Embryonic facial prominence (tissue), 1 donor: ENCODE data around the gene CES5A.
"Not testable (repeated sequence)": the region's sequence is repeated elsewhere in the genome, so short reads cannot be mapped to it uniquely, and the experiment has no call there.

Source experiments
- DNase-seq: peaks from one replicate; pipeline ENCODE4 v3.0.0-alpha.2; 2016; ENCODE audit errors: extremely low spot score

The CES5A gene, protein sequence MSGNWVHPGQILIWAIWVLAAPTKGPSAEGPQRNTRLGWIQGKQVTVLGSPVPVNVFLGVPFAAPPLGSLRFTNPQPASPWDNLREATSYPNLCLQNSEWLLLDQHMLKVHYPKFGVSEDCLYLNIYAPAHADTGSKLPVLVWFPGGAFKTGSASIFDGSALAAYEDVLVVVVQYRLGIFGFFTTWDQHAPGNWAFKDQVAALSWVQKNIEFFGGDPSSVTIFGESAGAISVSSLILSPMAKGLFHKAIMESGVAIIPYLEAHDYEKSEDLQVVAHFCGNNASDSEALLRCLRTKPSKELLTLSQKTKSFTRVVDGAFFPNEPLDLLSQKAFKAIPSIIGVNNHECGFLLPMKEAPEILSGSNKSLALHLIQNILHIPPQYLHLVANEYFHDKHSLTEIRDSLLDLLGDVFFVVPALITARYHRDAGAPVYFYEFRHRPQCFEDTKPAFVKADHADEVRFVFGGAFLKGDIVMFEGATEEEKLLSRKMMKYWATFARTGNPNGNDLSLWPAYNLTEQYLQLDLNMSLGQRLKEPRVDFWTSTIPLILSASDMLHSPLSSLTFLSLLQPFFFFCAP

DNA sequence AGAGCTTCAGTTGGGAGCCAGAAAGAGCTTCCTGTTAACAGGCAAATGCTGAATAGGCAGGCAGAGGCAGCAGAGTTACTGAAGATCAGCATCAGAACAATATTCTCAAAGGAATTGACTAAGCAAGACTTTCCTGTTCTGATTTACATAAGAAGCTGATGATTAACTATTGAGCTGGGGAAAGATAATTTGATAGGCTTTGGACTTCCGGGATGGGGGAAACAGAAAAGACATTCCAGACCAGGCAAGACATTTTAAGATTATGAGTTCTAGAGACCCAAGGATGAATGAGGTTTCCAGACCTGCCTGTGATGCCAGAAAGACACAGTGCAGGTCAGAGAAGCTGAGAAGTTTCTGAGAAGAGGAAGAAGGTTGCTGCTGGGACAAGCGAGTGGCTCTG is at the start of gene CES5A:
CES5A (minus strand) TSS at position 101 of the 400 bp plus-strand sequence. CDS start 152 bp downstream, outside the sequence.
- DNase-seq = no peak

DNA sequence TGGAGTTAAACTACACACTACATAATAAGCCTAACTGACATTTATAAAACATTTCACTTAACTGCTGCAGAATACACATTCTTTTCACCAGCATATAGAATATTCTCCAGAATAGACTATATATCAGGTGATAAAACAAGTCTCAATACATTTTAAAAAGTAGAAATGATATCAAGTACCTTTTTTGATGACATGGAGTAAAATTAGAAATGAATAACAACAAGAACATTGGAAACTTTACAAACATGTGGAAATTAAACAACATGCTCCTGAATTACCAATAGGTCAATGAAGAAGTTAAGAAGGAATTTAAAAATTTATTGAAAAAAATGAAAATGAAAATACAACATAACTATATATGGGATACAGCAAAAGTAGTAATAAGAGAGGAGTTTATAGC is 47.5 kb upstream of the CES5A start:
- DNase-seq = no peak

DNA sequence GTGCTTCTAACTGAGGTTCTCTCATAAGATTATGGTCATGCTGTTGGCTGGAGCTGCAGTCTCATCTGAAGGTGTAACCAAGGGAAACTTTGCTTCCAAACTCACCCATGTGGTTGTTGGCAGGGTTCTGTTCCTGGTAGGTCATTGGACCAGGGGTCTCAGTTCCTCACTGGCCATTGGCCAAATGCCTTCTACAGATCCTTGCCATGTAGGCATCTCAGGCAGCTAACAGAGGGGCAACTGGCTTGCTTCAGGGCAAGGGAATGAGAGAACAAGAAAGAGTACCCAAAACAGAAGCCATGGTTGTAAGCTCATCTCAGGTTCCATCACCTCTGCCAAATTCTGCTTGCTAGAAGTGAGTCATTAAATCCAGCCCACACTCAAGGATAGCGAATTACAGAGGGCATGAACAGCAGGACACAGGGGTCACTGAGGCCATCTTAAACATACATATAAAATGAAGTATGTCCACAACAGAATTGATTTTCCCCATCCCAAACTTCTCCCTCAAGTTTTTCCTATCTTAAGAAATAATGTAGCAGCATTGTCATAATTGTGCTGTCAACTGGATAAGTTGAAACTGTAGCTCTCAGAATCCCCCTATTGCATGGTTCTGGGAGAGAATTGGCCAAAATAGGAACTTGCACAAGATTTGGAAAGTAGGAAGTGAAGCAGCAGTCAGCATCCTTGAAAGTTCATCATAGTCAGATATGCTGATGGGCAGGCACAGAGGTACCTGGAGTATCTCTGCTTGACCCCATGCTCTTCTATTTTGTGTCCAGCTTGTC is 42.4 kb upstream of the CES5A start:
- DNase-seq = no peak

DNA sequence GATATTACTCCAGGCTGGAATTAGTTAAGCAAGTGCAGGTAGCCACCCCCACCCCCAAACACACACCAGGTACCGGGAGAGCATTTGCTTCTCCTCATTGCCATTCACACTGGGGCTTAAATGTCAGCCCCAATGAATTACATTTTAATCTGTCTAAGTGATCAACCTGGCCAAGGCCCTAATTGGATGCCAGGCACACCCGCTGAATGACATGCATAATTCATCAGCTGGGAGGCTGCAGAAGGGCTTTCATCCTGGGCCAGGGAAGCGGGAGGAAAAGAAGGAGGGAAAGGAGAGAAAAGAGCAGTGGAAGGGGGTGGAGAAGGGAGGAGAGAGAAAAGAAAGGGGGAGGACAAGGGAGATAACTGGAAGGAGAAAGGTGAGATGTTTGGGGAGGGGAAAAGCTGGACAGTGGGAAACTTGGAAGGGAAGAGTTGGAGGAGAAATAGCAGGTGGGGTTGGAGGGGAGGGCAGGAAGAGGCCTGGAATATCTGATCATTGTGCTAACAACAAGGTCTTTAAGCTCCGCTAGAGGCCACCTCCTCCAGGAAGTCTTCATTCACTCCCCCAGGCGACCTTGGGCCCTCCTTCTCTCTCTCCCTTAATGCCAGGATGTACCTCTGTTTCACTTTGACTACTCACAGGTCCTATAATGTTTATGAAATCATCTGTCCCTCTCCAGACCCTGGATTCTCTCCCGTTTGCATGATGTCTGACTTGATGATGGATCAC is 40.1 kb upstream of the CES5A start:
- DNase-seq = no peak

DNA sequence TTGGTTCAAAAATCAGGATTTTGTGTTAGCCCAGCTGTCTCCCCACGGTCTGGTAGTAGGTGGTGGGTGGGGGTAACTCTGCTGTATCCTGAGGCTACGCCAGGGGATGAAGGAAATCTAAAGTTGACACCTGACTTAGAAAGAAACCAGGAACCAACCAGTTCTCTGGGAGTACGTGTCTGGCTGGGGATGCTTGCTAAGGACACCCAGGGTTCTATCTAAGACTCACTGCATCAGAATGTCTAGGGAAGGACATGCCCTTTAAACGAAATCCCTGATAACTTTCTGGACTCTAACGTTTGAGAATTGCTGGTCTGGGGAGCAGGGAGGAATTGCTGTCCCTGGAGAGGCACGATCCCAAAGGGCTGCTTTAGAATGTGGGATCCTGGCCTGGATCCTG is 39.2 kb upstream of the CES5A start:
- DNase-seq = no peak

DNA sequence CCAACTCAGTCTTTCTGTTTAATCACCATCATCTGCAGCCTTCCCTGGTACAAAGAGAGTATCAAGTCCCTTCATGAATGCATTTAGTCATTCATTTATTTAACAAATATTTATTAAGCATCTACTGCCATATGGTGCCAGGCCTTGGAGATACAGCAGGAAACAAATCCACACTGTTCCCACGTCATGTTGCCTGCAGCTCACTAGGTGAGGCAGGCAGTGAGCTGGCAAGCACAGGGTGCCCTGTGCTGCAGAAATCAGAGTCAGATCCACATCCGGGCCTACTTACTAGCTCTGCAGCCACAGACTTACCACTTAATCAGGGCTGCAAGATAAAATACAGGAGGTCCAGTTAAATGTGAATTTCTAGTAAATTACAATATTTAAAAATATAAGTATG is 38.5 kb upstream of the CES5A start:
- DNase-seq = no peak

DNA sequence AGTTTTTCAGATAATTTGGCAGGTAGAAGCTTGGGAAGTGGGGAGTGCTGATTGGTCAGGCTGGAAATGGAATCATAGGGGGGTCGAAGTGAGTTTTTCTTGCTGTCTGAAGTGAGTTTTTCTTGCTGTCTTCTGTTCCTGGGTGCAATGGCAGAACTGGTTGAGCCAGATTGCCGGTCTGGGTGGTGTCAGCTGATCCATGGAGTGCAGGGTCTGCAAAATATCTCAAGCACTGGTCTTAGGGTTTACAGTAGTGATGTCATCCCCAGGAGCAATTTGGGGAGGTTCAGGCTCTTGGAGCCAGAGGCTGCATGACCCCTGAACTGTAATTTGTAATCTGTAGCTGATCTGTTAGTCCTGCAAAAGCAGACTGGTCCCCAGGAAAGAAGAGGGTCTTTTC is 37.9 kb upstream of the CES5A start:
- not testable (repeated sequence) for DNase-seq

DNA sequence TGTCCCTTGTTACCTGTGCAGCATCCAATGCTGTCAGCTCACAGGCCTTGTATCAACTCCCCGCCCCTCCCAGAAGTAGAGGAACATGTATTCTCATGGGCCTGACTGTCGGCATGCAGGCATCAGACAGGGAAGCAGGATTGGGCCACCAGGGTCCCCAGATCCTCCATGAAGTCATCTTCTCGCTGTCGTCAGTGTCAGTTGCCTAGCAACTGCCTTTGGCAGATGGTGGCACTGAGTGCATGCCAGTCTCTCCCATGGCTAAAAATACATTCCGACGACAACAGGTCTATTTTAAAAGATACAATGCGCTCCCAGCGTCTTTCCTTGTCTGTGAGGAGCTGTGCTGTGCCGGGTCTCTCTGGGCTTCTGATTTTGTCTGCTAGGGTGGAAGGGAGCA is 36.8 kb upstream of the CES5A start:
- no peak for DNase-seq

DNA sequence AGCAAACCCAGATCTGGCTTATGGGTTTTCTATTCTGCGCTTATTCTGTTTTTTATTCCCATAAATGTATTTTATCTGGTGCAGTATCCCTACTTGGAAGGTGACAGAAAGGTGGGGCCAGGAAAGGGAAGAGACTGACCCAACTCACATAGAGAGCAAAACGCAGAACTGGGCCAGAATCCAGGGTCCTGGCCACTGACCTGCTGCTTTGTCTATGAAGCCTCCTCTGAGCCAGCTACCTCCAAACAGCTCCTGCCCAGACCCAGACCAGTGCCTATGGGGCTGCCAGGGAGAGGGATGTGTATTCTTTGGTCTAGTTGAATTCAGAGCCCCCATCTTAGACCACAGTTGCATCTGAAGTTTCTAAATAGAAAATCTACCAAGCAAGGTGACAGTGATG is 36.4 kb upstream of the CES5A start:
- DNase-seq = no peak

DNA sequence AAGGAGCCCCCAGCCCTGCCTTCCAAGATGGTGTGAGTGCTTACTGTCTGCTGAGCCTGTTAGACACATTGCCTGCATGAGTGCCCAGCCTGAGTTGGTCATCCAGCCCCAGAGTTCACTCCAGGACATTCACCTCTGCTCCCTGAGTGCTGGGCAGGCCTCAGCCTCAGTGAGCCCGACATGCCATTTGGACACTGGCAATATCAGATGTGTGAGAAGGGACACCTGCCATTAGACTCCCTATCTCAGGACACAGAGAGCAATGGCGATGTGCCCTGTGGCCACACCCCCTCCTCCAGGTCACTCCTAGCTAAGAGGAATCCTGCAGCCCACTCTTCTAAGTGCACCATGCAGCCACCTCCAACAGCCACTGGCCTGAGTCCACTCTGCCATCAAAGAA is 34.7 kb upstream of the CES5A start:
- DNase-seq = no peak

DNA sequence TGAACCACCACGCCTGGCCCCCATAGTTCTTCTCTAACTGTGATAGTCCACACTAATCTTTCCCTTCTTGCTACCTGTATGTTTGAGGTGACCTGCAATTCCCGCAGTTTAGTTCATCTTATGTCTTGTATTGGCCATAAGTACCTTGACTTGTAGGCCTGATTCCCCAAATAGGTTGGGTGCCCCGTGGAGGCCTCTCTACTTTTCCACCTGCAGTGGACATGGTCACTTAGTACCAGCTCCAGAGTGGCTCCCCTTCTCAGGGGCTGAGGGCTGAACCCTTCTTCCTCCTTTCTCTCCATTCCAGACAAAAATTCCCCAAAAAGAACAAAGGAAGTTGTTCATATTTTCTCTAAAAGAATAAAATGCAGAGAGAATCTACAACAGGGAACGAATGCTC is 33.5 kb upstream of the CES5A start:
- DNase-seq = no peak

DNA sequence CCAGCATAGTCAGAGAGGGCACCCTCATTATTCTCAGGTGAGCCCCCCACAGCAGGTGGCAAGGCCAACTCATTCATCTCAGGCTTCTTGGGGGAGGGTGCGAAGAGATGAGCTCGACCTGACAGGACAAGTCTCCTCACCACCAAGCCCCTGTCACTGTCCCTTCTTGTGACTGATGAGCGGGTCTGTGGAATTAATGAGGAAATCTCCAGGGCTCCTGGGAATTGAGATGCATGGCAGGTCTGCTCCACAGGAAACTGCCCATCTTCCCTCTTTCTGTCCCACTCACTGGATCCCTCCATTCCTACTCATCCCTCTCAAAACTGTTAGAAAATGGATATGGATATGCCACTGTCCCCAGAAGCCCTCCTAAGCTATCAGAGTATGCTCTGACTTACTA is 32.5 kb upstream of the CES5A start:
- no peak for DNase-seq

DNA sequence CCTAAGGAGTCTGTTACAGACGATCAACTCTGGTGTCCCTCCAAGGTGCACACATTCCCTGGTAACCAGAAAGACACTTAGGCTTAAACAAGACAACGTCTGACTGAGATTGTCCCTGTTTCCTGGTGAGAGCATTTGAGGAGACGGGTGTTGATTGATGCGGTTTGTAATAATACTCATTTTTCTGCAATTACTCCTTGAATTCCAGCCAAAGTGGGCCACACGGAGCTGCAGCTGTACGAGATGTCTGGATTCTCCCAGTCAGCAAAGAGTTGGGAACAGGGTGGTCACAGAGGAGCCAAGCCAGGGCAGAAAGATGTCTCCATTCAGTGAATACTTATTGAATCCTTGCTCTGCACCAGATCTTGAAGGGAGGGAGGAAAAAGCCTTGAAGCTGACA is 30.9 kb upstream of the CES5A start:
- no peak for DNase-seq

DNA sequence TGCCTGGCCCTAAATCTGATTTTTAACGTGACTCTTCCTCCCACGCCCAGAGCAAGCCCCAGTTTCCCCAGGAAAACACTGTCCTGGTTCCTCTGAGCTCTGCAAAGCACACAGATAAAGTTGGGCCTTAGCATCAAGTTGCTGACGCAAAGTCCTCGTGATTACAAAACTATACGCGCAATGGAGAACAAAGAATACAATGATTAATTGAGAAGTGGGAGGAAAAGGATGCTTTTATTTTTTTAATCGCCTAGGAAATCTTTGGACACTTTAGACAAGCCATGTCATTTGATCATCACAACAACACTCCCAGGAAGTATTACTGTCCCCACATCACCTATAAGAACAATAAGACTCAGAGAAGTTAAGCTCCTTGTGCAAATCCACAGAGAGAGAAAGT is 30.5 kb upstream of the CES5A start:
- DNase-seq = no peak

DNA sequence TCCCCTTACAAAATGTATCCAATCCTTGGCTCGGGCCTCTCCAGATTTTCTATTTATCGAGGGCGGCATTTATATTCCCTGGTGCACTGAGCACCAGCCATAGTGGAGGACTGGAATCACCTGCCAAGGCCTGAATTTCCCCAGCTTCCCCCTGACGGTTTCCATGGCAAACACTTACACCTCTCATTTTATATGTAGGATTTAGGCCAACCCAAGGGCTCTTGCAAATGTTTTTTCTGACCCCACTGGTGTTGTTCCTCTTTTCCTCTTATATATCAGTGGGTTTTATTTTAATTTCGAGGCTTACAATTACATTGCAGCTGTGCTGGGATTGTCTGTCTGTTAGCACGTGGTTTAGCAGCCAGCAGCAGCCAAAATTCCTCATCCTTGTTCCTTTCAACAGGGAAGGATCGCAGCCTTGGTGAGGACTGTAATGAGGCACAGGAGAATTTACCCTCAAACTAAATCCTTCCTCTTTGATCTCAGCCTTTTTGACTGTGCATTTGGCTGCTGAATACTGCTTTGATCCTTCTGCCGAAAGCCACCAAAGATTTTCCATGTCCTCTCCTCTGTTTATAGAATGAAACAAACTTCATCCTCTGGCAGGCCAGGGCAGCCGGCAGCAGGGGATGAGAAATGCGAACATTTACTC is 26.5 kb upstream of the CES5A start:
- no peak for DNase-seq

DNA sequence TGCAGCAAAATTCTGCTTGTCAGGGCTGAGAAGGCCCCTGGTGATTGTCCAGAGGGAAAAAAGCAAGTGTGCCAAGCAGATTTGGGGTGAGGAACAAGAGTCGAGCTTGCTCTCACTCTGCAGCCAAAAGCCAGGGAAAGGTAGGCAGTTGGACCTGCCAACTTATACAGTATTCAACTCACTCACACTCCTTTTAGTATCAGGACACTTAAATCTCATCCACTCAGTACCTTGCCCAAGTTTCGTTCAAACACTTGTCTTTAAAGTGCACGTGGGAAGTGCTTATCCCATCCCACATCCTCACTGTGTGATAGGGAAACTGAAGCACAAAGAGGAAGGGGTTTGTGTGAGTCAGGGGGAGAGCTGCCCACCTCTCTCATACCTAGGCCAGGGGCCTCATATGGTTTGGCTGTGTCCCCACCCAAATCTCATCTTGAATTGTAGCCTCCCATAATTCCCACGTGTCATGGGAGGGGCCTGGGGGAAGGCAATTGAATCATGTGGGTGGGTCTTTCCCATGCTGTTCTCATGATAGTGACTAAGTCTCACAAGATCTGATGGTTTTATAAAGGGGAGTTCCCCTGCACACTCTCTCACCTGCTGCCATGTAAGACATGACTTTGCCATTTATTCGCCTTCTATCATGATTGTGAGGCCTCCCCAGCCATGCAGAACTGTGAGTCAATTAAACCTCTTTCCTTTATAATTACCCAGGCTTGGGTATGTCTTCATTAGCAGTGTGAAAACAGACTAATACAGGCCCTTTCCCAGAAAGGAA is 25.6 kb upstream of the CES5A start:
- no peak for DNase-seq

DNA sequence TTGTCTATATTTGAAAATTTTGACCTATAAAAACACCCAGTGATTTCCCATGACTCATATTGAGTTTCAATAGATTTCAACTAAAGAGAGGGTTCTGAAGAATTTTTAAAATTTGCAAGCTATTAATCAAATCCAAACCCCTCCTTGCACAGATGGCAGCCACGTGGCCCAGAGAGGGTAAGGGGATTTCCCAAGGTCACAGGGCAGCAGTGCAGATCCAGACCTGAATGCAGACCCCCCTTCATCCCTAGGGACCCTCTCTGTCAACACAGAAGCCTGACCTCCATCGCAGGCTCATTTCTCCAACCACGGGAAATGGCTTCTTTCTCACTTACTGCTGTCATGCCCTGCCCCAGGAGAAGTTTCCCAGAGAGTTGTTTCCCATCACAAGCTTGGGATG is 24.7 kb upstream of the CES5A start:
- no peak for DNase-seq

DNA sequence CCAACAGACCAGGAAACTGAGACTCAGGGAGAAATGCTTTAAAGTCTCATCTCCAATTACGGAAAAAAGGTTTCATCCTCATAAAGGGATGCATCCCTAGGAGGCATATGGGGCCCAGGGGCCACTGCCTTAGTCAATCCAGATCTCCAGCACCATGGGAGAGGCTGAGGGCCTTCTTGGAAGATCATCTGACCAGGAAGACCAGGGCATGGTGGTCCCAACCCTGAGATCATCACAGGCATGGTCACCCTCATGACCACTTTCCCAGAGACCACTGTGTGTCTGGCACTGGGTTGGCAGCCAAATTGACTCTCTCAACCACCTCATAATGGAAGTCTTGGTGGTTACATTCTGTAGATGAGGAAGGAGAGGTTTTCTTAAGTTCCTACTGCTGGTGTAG is 23.4 kb upstream of the CES5A start:
- no peak for DNase-seq

DNA sequence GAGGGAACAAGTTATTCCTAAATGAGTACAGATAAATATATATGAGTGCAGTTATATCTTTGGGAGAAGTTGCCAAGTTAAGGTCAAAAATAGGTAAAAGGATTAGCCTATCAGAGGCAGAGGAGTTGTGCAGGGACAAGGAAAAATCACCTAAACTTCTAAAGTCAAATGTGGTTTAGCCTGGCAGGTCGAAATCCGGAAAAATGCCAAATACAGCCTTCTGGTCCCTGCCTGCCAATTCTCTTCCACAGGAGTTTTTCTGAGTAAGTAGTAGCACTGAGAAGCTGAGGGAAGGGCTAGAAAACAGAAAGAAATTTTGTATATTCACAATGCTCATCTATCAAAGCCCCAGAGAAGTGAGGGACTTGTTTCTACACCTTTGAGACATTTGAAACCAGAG is 17.6 kb upstream of the CES5A start:
- DNase-seq = no peak

DNA sequence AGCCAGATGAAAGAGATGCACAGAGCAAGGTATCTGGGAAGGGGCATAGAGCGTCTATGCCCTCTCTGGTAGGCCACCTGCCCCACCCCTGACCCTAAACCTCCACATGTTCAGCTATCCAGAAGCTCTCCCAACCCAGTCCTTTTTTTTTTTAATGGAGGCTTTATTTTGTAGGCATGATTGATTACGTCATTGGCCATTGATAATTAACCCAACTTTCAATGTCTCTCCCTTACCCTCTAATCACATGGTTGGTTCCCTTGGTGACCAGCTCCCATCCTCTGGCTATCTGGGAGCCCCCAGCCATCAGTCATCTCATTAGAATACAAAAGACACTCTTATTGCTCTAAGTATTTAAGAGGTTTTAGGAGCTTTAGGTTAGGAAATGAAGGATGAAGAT is 14.3 kb upstream of the CES5A start:
- no peak for DNase-seq

DNA sequence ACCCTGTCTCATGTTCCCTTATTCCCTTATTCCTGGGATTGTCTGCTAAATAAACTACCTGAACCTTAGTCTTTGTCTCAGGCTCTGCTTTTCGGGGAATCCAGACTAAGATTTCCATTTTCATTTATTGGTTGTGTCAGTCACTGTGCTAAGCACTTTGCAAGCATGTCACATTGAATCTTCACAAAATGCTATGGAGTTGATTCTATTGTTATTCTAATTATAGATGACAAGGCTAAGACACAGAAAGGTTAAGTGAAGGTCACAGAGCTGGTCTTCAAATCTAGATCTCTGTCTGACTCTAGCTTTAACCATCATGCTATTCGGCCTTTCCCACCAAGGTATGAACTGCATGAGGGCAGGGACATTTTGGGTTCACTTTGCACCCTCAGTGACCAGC is 13.4 kb upstream of the CES5A start:
- DNase-seq = no peak
